GM12878 (cell line): ENCODE measurements around the gene DYNLL2.

Source experiments
- CHD2 ChIP-seq: IDR thresholded peaks from 2 replicates; pipeline ENCODE4 v1.6.1; 2011; ENCODE audit warnings: low read depth, low read length, improper control_type of control experiment, borderline replicate concordance
- EZH2 ChIP-seq: IDR thresholded peaks from 2 replicates; pipeline ENCODE4 v1.6.1; 2012; ENCODE audit warnings: low read depth, mild to moderate bottlenecking, control low read depth, inconsistent platforms, low read length, borderline replicate concordance; ENCODE audit not compliant: control insufficient read depth
- PML ChIP-seq: IDR thresholded peaks from 2 replicates; pipeline ENCODE4 v1.6.1; 2012; ENCODE audit warnings: low read length, inconsistent platforms
- POLR2A ChIP-seq: IDR thresholded peaks from 2 replicates; pipeline ENCODE4 v1.6.1; 2011; ENCODE audit warnings: low read depth, mild to moderate bottlenecking, low read length
- POLR2AphosphoS2 ChIP-seq: IDR thresholded peaks from 2 replicates; pipeline ENCODE4 v1.6.1; 2011; ENCODE audit warnings: low read depth, mild to moderate bottlenecking, low read length, improper control_type of control experiment, moderate library complexity
- YY1 ChIP-seq: IDR thresholded peaks from 2 replicates; pipeline ENCODE4 v1.6.1; 2011; ENCODE audit warnings: low read depth, mild to moderate bottlenecking, low read length
- TF ChIP-seq, protein P1 (sequence below), 3 experiments: IDR thresholded peaks in 2 of 3; conservative IDR thresholded peaks in 1 of 3; 2 replicates each; pipeline ENCODE4 v1.5.1; 2011; ENCODE audit warnings: low read depth in 3 of 3, low read length in 3 of 3, mild to moderate bottlenecking in 3 of 3, control low read depth in 2 of 3, moderate library complexity in 2 of 3, inconsistent platforms in 1 of 3, mixed read lengths in 1 of 3; ENCODE audit not compliant: control insufficient read depth in 2 of 3, insufficient read depth in 1 of 3; ENCODE audit errors: extremely low read depth in 1 of 3

DNA sequence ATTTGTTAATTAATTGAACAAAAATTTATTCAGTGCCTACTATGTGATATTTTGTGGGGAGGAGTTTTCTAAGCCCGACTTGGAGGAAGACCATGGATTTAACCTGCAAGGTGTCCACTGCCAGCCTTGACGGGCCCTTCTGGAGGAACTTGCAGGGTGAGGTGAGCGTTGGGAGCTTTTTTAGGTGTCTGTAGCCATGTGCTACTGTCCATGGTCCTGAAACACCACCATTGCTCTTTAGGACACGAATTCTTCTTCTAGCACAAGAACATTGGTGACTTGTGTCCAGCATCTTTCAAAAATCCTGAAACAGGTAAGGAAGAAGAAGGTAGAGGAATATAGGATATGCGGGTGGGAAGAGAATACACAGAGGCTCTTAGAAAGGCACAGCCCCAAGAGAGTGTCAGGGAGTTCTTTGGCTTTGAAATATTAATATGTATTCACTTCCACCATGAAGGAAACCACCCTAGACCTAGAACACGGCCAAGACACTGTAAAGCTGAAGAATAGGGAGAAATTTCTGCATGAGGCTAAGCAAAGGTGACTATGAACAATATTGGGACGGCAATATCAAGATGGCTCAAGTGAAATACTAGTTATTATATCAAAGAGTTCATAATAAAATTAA is 37.1 kb downstream of the DYNLL2 start:
- TF ChIP-seq EZH2, result no peak
- no peak for TF ChIP-seq POLR2A
- TF ChIP-seq POLR2AphosphoS2, result no peak
- TF ChIP-seq YY1, result 0 out of 2 replicates have a peak, but pooled peaks have one; percentile 25
- TF ChIP-seq, protein P1, sequence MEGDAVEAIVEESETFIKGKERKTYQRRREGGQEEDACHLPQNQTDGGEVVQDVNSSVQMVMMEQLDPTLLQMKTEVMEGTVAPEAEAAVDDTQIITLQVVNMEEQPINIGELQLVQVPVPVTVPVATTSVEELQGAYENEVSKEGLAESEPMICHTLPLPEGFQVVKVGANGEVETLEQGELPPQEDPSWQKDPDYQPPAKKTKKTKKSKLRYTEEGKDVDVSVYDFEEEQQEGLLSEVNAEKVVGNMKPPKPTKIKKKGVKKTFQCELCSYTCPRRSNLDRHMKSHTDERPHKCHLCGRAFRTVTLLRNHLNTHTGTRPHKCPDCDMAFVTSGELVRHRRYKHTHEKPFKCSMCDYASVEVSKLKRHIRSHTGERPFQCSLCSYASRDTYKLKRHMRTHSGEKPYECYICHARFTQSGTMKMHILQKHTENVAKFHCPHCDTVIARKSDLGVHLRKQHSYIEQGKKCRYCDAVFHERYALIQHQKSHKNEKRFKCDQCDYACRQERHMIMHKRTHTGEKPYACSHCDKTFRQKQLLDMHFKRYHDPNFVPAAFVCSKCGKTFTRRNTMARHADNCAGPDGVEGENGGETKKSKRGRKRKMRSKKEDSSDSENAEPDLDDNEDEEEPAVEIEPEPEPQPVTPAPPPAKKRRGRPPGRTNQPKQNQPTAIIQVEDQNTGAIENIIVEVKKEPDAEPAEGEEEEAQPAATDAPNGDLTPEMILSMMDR (IDR thresholded peaks at IDR 0.05 in 2 of 3, conservative IDR thresholded peaks at IDR 0.05 in 1 of 3; ENCODE audit: control insufficient read depth in 2 of 3, extremely low read depth in 1 of 3, insufficient read depth in 1 of 3, low read depth in 3 of 3, low read length in 3 of 3), result no peak
- TF ChIP-seq PML, result no peak
- no peak for TF ChIP-seq CHD2
